HG02588 (cell line): ENCODE data around the gene C12orf56.
"Not testable (repeated sequence)": the region's sequence is repeated elsewhere in the genome, so short reads cannot be mapped to it uniquely, and the experiment has no call there.

ENCODE experiments used
- ATAC-seq: cut with Tn5 transposase; IDR thresholded peaks from one replicate; pipeline ENCODE4 v1.9.1; 2021; ENCODE audit warnings: mild to moderate bottlenecking, moderate library complexity; ENCODE audit not compliant: unreplicated experiment

Gene C12orf56

DNA sequence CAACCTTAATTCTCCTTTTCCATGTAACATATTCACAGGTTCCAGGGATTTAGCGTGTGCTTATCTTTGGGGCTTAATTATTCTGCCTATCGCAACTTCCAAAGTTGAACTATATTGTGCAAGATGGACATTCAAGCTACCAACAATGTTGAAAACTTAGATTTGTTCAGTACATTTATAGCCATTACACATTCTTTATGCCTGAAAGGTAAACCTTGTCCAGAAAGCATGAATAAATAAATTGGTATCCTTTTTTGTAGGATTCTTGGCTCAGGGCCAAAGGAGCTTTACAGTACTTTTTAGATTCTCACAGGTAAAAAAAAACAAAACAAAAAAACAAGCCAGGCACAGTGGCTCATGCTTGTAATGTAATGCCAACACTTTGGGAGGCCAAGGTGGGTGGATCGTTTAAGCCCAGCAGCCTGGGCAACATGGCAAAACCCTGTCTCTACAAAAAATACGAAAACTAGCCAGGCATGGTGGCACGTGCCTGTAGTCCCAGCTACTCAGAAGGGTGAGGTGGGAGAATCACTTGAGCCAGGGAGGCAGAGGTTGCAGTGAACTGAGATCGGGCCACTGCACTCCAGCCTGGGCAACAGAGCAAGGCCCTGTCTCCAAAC is 3.3 kb downstream of the C12orf56 start:
- ATAC-seq: no peak

- no peak for ATAC-seq
Measured at GRCh38 chr12:64385468-64385867, 5.1 kb downstream of the C12orf56 start.

- no peak for ATAC-seq
Measured at GRCh38 chr12:64385019-64385418, 5.5 kb downstream of the C12orf56 start.

DNA sequence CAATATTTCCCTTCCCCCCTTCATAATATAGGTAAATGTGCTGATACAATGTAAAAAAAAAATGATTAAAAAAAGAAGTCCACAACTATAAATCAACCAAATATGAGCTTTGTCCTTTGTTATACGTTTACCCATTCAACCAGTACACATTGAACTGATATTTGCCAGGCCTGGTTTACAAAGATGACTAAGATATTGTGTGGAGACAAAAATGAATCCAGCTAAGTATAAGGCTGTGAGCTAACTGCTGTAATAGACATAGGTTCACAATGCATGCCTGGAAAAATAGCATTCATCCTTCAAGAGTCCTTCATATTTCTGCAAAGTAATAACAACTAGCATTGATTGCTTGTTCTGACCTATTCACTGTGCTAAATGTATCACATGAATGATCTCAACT is 6.9 kb downstream of the C12orf56 start:
- no peak for ATAC-seq

- ATAC-seq: no peak
Measured at GRCh38 chr12:64362721-64363305, 27.7 kb downstream of the C12orf56 start.

- not testable (repeated sequence) for ATAC-seq
Measured at GRCh38 chr12:64361173-64361572, 29.4 kb downstream of the C12orf56 start.

DNA sequence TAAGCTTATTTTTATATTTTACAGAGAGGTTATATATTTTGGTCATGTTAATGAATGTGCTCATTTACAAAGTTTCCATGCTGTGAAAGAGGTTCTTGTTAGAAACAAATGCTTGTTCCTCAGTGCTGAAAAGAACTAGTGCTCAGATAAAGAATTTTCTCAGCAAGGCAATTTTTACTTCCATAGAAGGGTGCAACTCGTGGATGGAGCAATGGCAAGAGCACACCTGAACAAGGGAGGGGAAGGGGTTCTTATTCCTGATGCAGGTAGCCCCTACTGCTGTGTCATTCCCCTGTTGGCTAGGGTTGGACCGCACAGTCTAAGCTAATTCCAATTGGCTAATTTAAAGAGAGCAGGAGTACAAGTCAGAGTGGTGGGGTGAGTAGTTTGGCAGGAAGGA is 34.3 kb downstream of the C12orf56 start:
- ATAC-seq: not testable (repeated sequence)

- ATAC-seq: no peak
Measured at GRCh38 chr12:64352181-64352580, 38.4 kb downstream of the C12orf56 start.

DNA sequence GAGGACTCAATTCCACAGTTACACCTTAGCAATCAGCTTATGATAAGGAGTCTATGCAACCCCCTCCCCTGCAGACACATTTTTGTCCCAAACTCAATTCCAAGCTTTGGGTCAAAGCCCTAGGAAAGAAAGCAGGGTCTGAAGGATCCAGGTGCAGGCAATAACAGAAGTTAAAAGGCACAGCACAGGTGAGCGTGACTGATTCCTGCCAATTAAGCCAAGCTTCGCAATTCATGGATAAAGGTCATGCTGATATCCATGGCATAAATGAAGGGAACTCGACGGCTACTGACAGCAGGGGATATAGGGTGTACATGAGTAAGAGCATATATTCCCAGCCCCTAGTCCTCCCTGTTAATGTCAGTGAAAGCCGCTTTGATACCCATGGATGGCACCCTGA is 39.3 kb downstream of the C12orf56 start:
- ATAC-seq: no peak

DNA sequence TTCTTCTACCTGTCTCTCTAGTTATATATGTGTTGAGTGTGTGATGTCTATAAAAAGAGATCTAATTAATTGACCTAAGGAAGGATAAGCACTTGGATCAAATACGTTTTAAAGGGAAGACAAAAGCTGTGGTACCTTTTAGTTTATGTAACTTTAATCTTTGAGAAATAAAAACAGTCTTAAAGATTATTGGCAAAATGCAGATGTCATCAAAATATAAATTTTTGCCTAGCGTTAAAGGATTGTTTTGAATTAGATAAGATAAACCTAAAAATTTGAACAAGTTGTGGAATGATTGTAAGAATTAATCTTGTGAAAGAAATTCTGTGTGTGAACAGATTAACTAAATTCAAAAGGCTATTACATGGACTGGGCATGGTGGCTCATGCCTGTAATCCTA is 42.9 kb downstream of the C12orf56 start:
- ATAC-seq: no peak

GRCh38 chr12:64344631-64345030 is 45.9 kb downstream of the C12orf56 start:
- not testable (repeated sequence) for ATAC-seq

GRCh38 chr12:64340546-64340945 is 50.0 kb downstream of the C12orf56 start:
- not testable (repeated sequence) for ATAC-seq

DNA sequence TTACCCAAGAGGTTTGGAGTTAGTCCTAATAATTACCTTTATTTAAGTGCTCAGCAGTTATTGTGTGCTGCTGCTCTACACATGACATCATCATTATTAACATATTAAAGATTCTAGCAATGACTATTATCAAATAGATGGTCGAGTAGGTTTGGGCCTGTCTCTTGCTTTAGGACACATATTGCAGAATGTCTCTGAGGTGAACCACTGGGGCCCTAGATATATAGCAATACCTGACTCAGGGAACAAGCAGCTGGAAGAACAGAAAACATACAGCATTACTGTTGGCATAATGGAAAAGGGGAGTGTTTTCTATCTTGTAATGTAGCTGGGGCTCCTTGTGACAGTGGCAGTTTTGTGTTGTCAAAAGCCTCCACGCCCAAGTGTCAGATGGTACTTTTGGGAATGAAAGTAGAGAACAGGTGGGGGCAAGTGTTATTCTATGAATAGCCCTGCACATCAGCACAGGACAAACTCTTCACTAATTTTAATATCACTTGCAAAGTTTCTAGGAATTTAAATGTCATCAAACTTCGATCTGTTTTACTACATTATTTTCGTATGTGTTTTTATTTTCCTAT is 54.6 kb downstream of the C12orf56 start:
- no peak for ATAC-seq

DNA sequence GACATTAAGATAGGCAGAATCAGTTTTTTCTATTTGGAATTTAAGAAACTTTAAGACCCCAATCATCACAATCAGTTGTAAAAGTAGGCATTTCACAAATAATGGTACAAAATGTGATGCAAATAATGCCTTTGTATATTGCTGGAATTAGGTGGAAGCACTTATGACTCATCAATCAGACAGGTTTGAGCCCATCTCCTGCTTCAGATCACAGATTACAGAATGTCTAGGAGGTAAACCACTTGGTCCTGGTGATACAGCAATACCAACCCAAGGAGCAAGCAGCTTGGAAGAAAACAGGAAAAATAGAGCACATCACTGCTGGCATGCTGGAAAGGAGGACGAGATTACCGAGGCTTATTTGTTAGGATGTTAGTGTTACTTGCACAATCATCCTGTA is 57.6 kb downstream of the C12orf56 start:
- ATAC-seq: no peak

DNA sequence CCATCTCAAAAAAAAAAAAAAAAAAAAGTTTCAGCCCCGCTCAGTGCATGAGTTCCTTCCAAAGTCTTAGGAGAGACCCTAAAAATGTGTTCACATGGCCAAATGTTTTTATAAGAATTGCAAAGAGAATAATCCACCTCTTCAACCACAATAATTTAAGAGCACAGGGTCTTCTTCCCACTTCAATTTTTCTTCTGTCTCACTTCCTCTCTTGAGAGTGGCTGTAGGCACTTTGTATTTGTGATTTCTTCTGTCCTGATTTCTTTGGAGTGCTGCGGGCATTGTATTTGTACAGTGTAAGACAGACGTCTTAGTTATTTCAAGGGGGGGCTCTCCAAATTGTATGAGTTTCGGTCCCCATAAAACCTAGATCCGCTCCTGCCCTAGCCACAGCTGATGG is 58.3 kb downstream of the C12orf56 start:
- no peak for ATAC-seq

DNA sequence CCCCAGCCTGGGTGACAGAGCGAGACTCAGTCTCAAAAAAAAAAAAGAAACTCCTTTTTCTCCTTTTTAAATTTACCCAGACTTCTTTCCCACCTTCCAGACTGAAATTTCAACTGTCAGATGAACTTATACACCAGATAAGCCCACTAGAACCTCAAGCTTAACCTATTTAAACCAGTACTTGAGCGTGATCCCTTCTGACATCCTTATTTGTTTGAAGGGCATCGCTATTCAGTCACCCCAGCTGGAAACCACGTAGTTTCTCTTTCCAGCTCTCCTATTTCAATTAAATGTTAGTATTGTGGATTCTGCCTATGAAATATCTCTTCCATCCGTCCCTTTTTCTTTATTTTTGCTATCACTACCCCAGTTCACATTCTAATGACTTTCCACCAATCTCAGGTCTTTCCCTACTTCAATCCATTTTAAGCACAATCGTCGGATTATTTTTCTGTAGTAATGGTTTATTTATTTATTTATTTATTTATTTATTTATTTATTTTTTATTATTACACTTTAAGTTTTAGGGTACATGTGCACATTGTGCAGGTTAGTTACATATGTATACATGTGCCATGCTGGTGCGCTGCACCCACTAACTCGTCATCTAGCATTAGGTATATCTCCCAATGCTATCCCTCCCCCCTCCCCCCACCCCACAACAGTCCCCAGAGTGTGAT is 61.4 kb downstream of the C12orf56 start:
- not testable (repeated sequence) for ATAC-seq

GRCh38 chr12:64325055-64325454 is 65.5 kb downstream of the C12orf56 start:
- no peak for ATAC-seq

- no peak for ATAC-seq
Measured at GRCh38 chr12:64323476-64324225, 66.9 kb downstream of the C12orf56 start.

DNA sequence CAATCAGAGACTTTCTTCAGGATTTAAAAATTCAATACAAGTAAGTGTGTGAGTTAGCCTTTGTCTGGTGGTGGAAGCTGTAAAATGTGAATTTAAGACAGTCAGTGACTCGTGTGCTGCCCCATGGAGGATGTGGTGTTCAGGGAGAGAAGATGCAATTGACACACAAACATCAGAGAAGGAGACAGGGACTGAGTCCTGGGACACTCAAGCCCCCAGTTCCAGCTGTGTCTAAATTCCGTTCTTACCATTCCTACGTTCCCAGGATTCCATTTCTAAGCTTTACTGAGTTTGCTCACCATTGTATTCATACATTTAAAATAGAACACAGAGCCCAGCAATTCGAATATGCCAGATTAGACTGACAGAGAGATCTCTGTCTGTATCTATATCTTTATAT is 67.6 kb downstream of the C12orf56 start:
- no peak for ATAC-seq

- no peak for ATAC-seq
Measured at GRCh38 chr12:64320611-64321010, 69.9 kb downstream of the C12orf56 start.

GRCh38 chr12:64319540-64320225 is 70.9 kb downstream of the C12orf56 start:
- ATAC-seq: not testable (repeated sequence)
